OCI-M2 (cell line): ENCODE results near the gene FRMD4A.
"Not testable (repeated sequence)": the region's sequence is repeated elsewhere in the genome, so short reads cannot be mapped to it uniquely, and the experiment has no call there.

Source experiments
- DNase-seq: peaks from one replicate; lab custom pipeline; 2025; ENCODE audit not compliant: unreplicated experiment; lab: John Stamatoyannopoulos, UW

Gene FRMD4A

DNA sequence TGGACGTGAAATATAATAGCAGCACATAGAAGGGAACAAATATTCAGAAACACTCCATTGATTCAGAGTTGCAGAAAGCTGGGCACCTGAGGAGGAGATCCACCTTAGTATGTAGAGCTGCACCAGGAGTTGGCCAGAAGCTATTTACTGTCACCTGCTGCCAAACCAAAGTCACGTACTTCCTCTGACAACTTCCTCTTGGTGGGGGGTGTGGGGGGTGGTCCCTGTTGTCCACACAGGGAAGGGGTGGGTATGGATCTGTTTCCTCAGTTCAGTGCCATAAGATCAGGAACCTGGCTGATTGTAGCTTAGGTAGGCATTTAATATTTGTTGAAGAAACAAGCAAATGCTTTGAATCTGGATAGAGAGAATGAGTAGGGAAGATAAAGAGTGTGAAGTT lies 264.6 kb downstream of the FRMD4A start:
- no peak for DNase-seq

DNA sequence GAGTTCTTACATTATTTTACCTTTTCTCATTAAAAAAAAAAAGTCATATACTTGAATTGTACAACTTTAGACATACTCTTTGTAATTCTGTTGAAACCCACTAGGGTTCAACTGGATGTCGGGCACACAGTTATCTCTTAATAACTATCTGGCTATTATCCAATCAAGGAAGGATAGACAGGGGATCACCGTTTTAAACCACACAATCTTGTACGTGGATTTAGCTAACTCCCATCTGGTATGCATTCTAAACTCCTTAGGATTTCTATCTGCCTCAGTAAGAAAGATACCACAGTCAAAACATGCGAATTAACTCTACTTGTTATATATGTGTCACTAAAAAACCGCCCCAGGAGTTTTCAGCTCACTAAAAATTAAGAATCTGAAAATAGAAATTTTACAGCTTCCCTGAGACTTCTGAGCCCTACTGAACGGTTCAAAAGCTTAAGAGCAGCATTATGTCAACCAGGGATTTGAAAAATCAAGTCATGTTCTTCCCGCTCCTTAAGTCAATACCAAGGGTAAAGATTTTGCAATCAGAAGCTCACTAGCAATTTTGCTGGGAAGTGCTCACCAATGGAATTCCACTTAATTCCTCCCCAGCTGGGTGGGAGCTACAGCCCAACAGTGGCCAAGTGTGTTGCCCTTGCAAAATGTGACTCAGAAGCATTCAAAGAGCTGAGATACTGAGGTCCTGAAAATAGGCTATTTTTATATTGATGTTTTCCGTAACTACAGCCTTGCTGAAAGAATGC lies 267.0 kb downstream of the FRMD4A start:
- DNase-seq: no peak

DNA sequence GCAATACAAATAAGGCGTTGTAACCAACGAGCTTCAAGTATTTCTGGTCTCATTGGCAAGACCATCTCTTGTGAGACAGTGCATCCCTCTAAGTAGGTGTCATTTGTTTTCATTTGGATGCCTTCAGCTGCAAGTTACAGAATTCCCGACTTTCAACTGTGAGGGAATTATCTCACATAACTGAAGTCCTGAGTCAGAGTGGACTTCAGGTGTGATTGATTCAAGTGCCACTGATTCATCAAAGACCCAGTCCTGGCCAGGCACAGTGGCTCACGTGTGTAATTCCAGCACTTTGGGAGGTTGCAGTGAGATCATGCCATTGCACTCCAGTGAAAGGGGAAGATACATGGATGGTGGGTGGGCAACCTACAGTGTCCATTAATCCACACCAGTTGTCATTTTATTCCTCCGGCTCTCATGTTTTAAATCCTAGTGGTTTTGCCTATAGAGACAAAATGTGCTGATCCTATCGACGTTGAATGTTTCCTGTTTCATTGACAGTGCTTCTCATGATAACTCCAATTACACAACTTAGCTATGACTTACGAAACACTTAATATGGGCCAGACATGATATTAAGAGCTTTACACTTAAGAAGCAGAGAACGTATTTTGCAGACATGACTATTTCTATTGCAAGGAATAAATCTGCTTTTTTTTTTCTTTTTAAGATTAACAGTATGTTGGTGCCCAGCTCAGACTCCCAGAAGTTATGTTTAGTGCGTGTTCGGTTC lies 268.0 kb downstream of the FRMD4A start:
- DNase-seq: no peak

DNA sequence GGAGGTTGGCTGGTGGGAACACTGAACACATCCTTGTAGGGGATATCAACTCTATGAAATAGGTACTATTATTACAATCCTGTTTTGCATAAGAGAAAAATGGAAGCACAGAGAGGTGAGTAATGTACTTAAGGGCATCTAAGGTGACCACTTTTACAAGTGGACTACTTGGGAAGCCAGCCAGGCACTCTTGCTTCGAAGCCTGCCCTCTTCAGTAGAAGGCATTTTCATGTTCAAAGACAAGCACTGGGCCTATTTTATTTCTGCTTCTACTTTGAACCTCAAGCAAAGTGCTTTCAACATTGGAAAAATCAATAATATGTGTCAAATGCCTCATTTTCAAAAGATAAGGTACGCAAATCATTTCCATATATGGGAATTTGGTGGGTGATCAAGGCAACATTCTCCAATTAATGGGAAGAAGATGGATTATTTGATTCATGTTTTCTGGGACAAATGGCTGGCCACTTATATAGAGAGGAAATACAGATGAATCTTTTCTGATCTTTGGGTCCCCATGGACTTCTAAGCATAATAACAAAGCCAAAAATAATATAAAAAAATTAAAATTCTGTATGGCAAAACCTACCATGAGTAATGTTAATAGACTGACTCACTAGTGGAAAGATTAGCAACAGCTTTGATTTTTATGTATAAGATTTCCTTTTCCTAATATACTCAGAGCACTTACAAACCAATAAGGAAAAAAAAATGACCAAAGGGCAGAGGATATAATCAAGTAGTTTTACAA lies 270.2 kb downstream of the FRMD4A start:
- DNase-seq: no peak

DNA sequence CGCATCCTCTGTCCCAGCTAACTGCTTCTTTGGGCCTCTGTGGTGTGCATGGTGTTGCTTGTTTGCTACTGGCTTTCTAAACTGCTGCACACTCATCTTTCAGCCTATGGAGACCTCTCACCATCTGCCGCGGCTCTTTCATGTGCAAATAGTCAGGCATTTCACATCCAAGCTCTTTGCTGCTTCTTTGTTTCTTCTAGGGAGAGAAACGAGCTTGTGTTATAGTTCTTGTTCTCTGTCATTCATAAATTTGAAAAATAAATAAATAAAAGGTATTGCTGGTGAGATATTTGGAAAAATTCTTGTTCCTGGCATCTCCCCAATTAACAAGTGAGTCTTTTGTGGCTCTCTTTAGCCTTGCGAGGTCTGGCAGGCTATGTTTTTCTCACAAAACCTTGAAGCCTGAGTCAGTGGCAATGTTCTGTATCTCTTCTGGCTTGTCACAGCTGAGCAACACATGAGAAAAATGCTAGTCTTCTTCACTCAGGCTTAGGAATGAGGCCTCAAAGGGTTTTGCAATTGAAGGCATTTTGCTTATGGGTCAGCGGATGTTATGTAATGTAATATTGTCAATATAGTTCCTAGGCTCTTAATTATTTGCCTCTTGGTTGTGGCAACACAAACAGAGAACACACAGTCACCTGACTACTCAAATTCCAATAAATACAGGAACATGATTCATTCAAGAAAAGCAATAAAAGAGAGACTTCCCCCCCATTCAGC lies 274.0 kb downstream of the FRMD4A start:
- no peak for DNase-seq

DNA sequence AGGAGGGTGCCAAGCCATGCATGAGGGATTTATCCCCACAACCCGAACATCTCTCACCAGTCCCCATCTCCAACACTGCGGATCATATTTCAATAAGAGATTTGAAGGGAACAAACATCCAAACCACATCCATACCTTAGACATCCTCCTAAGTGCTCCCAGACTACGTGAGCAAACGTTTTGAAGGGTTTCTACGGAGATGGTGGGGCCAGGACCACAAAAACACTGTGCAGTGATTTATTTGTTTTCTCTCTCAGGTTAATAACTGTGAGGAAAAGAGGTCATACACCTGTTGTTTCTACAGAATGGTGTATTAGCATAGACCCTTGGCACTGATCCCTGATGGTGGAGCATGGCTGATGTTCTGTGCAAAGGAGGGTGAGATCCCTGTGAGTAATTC lies 277.8 kb downstream of the FRMD4A start:
- DNase-seq: no peak

DNA sequence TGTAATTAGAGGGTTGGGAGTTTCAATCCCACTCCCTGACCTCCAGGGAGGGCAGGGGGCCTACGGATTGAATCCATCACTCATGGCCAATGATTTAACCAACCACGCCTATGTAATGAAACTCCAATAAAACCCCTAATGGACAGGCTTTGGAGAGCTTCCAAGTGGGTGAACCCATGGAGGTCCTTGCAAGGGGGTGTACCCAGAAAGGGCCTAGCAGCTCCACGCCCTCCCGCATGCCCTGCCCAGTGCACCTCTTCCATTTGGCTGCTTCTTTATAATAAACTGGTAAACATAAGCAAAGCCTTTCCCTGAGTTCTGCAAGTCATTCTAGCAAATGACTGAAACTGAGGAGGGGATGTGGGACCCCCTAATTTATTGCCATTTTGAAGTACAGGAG lies 280.1 kb downstream of the FRMD4A start:
- no peak for DNase-seq

DNA sequence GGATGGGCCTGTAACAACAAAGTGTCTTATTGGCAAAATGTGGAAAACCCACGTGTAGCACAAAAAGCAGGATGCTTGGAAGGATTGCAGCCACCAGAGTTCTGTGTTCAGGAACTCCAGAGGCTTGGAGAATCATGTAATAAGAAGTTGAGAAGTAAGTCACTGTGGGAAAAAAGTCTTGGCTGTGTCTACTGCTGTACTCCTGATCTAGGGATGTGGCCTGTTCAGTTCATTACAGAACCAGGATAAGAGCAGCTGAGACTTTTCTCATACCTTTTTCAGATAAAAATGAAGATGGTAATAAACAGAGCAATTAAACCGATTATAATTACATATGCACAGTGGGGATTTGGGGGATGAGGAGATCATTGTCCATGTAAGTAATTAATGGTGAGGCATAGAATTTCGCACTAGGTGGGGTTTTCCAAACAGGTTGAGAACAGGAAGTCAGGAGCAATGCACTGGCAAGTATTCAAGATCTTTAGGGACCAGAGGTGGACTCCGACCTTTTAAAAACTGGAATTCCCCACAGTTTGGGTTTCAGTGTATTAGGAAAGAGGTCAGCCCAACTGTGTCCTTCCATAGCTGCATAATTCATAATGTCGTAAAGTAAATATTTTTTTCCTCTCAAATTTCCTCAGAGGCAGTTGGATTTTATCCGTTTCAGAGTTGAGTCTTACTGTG lies 281.7 kb downstream of the FRMD4A start:
- no peak for DNase-seq

DNA sequence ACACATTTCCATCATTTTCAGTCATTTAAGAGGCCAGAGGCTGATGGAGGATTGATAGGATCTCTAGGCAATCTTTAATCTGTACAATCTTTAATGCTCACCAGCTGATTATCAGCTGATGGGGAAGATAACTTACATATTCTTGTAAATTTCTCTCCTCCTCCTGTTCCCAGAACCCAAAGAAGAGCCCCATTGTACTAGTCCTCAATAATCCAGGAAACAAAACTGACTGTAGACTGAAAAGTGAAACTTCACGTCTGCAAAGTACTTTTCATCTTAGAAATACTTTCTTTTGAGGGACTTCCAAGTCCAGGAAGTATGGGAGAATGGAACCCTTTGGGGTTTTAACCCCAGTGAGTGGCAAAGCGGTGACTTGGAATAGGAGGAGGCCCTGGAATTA lies 283.3 kb downstream of the FRMD4A start:
- DNase-seq: no peak

DNA sequence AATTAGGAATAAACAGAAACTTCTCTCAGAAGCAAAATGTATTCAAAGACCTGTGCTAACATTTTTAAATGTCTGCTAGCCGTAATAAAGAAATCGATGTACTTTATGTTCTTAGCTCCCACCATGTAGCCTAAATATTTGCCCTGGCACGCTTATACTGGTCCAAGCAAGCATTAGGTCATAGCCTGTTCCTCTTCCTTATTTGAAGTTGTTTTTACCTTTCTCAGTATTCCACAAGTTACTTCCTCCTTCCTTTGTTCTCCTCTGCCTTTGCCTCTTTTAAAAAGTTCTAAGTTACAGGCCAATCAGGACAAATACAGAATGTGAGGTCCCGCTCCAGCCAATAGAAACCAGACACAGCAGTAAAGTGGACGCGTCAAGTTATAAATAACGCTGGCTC lies 288.7 kb downstream of the FRMD4A start:
- DNase-seq: not testable (repeated sequence)

DNA sequence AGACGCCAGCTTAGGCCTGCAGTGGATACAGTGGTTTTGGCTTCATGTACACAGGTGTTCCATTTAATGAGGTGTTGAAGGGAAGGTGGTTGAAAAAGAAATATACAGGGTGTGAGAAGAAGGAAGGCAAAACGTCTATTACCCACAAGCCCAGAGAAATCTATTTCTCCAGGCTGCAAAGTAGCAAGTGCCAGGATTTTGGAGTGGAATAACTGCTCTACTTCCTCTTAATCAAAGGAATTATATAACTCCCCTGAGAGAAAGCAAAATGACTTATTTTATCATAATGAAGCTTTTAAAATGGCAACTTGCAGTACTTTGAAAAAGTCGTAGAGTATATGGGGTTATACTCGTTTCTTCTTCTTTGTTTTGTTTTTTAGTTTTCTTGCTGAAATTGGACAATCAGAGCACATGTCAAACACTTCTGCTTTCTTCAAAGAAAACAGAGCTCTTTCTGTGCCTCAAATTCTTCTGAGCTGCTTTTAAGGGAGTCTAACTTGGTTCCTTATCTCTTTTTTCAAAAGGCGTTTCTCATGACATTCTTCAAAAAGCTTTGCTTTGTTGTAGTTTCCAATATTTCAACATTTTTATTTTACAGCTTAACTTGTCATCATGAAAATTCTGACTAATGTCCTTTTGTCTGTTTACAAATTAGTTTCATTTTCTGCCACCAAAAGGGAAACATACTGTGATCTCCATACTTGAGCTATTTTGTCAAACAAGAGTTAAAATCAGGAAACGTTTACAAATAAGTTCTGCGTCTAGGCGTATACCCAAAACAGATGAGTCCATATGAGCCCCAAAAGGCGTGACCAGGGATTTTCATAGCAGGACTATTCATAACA lies 289.7 kb downstream of the FRMD4A start:
- no peak for DNase-seq

DNA sequence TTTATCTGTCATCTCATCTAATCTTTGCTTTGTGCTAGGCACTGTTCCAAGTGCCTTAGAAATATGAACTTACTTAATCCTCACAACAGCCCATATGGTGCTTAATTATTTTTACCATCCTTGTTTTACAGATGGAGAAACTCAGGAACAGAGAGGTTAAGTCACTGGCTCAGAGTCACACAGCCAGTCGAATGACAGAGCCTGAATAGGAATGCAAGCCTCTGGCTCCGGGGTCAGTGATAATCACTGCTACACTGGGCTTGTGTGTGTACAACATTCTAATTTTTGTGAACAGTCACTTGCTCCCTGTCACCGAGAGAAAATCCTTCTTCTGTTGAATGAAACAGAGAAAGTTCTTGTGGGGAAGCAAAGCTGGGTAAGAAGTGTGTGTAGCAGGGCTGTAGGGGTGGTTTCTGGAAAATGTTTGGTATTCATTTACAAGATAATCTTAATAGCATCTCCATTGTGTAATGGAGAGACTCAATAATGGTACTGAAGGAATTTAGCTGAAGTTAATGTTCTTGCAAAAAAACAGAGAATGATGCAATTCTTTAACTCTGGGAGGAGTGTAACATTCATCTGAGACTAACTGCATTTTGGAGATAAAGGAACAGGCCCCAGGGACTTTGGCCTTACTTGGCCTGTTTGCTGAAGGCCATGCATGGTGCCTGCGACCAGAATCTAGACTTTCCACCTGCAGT lies 290.6 kb downstream of the FRMD4A start:
- no peak for DNase-seq

DNA sequence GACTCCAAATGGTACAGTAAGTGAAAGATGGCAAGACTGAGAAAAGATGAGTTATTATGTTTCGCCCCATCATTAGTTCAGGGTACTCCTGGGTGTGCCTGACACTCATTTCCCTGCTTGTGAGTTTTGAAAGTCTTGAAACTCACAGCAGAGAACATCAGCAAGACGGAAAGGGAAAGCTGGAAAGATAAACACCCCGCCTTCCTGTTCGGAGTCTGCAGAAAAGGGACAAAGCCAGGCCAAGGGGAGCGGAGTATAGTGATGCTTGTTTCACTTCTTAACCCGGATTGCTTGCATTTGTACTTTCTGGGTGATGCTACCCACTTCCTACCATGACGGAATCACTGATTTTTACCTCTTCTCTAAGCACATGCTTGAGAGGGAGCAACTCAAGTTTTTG lies 294.5 kb downstream of the FRMD4A start:
- no peak for DNase-seq

DNA sequence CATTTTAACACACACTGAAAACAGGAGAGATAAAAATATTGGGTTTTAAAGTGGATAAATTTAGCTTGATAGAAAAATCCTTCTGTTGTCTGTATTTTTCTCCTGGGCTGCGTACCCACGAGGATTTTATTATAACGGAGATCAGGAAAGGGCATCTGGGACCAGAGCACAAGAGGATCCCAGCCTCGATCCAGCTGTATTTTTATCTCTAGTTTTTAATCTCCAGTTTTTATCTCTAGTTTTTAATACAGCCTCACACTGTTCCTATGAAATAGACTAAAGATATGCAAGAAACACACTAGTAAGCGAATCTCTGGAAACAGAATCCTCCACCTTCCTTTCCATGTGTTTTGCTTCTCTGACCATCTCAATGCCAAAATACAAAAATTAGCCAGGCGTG lies 295.2 kb downstream of the FRMD4A start:
- no peak for DNase-seq

DNA sequence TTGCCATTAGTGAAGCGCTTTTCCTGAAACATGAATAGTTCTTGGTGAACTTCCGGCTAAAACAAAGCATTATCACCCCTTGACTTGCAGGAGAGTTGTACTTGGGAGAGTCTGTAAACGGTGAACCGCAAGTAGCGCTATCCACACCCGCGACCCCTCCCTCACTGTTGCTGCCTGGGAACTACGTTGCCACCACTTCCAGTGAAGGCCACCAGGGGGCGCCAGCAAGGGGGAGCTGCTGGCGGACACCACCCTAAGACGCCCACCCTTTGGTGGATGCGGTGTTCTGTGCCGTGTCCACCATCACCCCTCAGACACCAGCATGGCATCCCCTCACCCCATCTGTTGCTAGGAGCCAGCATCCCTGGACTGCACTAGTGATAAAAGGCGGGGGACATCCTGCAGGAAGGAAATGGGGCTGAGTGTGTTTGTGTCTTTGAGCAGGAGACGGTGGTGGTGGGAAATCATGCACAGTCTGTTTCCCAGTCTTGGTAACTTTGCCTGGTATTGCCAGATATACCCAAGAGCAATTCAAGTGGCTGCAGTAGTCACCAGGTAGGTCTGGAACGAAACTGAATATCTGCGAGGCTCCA lies 298.2 kb downstream of the FRMD4A start:
- DNase-seq: no peak

DNA sequence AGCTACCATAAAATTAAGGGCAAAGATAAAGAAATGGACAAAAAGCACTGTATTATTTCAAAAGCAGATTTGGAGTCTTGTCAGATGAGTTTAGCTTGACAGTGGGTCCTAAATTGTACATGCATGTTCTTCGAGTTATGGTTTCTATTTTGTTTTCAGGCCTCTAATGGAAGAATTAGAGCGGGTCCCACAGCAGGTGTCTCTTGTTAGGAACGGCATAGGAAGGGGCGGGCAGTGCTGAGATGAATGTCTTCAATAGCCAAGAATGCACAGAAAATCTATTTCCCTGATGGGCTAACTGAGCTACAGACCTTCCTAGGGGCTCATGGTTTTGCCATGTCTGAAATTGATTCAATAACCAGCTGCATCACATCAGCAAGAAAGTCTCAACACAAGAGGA lies 304.4 kb downstream of the FRMD4A start:
- no peak for DNase-seq

DNA sequence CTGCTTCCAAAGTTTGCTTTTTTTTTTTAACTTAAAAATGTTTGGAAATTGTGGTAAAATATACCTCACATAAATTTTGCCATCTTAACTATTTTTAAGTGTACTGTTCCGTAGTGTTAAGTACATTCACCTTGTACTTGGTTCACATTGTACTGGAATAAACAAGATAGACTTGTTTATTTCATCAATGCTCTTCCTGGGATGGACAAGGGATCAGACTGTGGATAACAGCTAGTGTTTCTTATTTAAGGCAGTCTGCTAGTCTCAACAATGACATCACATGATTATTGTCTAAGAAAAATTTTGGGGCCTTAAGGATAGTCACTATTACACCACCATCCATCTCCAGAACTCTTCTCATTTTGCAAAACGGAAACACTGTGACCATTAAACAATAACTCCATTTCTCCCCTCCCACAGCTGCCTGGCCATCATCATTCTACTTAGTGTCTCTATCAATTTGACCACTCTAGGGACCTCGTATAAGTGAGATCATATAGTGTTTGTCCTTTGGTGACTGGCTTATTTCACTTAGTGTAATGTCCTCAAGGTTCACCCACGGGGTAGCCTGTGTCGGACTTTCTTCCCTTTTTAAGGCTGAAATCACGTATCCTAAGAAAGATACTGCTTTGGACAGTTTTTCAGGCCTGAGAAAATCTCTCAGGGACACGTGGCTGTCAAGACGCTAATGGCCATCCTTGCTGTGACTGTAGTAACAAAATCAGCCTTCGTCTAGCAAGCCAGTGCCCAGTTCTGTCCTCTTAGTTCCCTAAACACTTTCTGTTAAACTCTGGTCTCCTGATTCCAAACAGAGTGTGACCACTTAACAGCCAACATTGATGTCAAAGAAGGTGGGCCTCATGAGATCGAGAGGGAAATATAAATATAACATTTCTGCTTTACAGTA lies 305.2 kb downstream of the FRMD4A start:
- no peak for DNase-seq
